Lower leg skin (tissue), 3 donors: ENCODE results near the gene SMAD6.

ENCODE experiments used
- CTCF ChIP-seq, 3 donors: fragments of 450-650 bp; IDR thresholded peaks; one replicate each; pipeline ENCODE4 v1.5.1; 2016; ENCODE audit warnings: antibody characterized with exemption in 3 of 3, mild to moderate bottlenecking in 3 of 3, moderate library complexity in 2 of 3
- POLR2A ChIP-seq, 2 donors: fragments of 450-650 bp; IDR thresholded peaks; one replicate each; pipeline ENCODE4 v1.6.1; 2016 to 2017; ENCODE audit warnings: antibody characterized with exemption in 2 of 2, mild to moderate bottlenecking in 1 of 2, moderate library complexity in 1 of 2

- TF ChIP-seq CTCF (IDR thresholded peaks at IDR 0.05) (no peak), POLR2A (IDR thresholded peaks at IDR 0.05) (no peak)
Measured at GRCh38 chr15:66761726-66762595, 59.9 kb downstream of the SMAD6 start.
